Measurements from ENCODE around the gene RAB34. TPM values are rescaled to one million over a fixed set of nuclear protein-coding genes. Genes with fewer than 3 reads are reported as not detected.

The RAB34 gene
- total RNA-seq, 1 donor from 2014 or later = 62.3 TPM

GRCh38 chr17:28712032-28712704, 5.5 kb downstream of the RAB34 start:
- DNase-seq (peak; percentile 82), ATAC-seq (peak; percentile 38 to 42)
- Histone ChIP-seq H3K36me3 (peaks cover 24% of the 10 kb centered on the region), H3K9me3 (no peaks in the 10 kb centered on the region), H3K4me3 (peak overlapping the region; percentile 85), H3K4me1 (peaks cover 23% of the 10 kb centered on the region), H3K27me3 (ENCODE audit: low read depth) (no peaks in the 10 kb centered on the region), H3K27ac (peak overlapping the region; percentile 88)
- intact Hi-C loops (cut with DNase I) = no loop called here
- TF ChIP-seq CTCF (IDR thresholded peaks at IDR 0.05) = no peak

- Histone ChIP-seq H3K27ac (peak within 1 kb of the TSS; percentile 88), H3K4me3 (peak within 1 kb of the TSS; percentile 85), H3K27me3 (ENCODE audit: low read depth) (no peaks in the 10 kb centered on the region), H3K4me1 (peaks cover 18% of the 10 kb centered on the region), H3K9me3 (no peaks in the 10 kb centered on the region), H3K36me3 (peaks cover 24% of the 10 kb centered on the region)
- intact Hi-C loops (cut with DNase I) = no loop called here
- TF ChIP-seq CTCF (IDR thresholded peaks at IDR 0.05) = no peak
- DNase-seq (no peak), ATAC-seq (peak in 1 of 2 donors; percentile 47)
These were observed 6.0 kb downstream of the RAB34 start, which contains the start of gene PROCA1 for GRCh38 chr17:28711723-28712031. TSS of gene PROCA1 (minus strand) at chr17:28711888. CDS start at chr17:28711660, 228 bp downstream.

- Histone ChIP-seq H3K36me3 (peaks cover 25% of the 10 kb centered on the region), H3K27ac (peak overlapping the region; percentile 88), H3K4me3 (peak overlapping the region; percentile 85), H3K27me3 (ENCODE audit: low read depth) (no peaks in the 10 kb centered on the region), H3K4me1 (peaks cover 13% of the 10 kb centered on the region), H3K9me3 (no peaks in the 10 kb centered on the region)
- no peak for TF ChIP-seq CTCF (IDR thresholded peaks at IDR 0.05)
- DNase-seq = peak; percentile 92
- intact Hi-C loops (cut with DNase I) = no loop called here
- peak; percentile 96 to 97 for ATAC-seq
These were observed 6.6 kb downstream of the RAB34 start for GRCh38 chr17:28710861-28711722.

- intact Hi-C loops (cut with DNase I) = no loop called here
- Histone ChIP-seq H3K36me3 (peaks cover 25% of the 10 kb centered on the region), H3K27ac (no peak overlapping the region), H3K4me1 (peaks cover 9% of the 10 kb centered on the region), H3K4me3 (no peak overlapping the region), H3K27me3 (ENCODE audit: low read depth) (no peaks in the 10 kb centered on the region), H3K9me3 (no peaks in the 10 kb centered on the region)
- TF ChIP-seq CTCF (IDR thresholded peaks at IDR 0.05) = no peak
- ATAC-seq (no peak), DNase-seq (no peak)
These were observed 10.3 kb downstream of the RAB34 start for GRCh38 chr17:28707339-28707720.

GRCh38 chr17:28706471-28707338, 11.0 kb downstream of the RAB34 start:
- no peak overlapping the region for H3K4me3 ChIP-seq
- H3K27ac ChIP-seq = no peak overlapping the region
- H3K36me3 ChIP-seq = peaks cover 32% of the 10 kb centered on the region
- H3K9me3 ChIP-seq = no peaks in the 10 kb centered on the region
- no peaks in the 10 kb centered on the region for H3K27me3 ChIP-seq (ENCODE audit: low read depth)
- intact Hi-C loops (cut with DNase I) = no loop called here
- TF ChIP-seq CTCF (IDR thresholded peaks at IDR 0.05) = no peak
- peaks cover 3% of the 10 kb centered on the region for H3K4me1 ChIP-seq
- DNase-seq (no peak), ATAC-seq (no peak)
